NCI-H1417 (cell line): ENCODE measurements around the gene BTF3L4.
A peak's percentile ranks its signal among the peaks of the same experiment; 100 is the strongest.

Source experiments
- DNase-seq, 3 experiments: peaks; one replicate each; lab custom pipeline; 2025; lab: John Stamatoyannopoulos, UW

BTF3L4 gene

GRCh38 chr1:52123622-52124021, 67.5 kb downstream of the BTF3L4 start:
- DNase-seq = no peak

GRCh38 chr1:52125736-52126359, 69.8 kb downstream of the BTF3L4 start:
- no peak for DNase-seq

- DNase-seq = peak; percentile 58 to 88 (median 73)
These were observed 71.4 kb downstream of the BTF3L4 start for GRCh38 chr1:52127181-52128180.

GRCh38 chr1:52139817-52140540, 83.9 kb downstream of the BTF3L4 start:
- peak in 2 of 3 experiments; percentile 6 to 55 for DNase-seq
